Tibial artery (tissue), 4 donors: ENCODE data around the gene AK5.
A peak's percentile ranks its signal among the peaks of the same experiment; 100 is the strongest.

ENCODE experiments used
- DNase-seq, 2 donors: peaks; one replicate each; pipeline ENCODE4 v3.0.0-alpha.2; 2019
- H3K27ac ChIP-seq, 2 donors: fragments of 200-600 bp; sonication (generic) in 1 of 2; 1 replicate in 1 of 2; 2 replicates in 1 of 2; pipeline ENCODE4 v1.5.1; 2018 to 2019; ENCODE audit warnings: mild to moderate bottlenecking in 1 of 2
- H3K27me3 ChIP-seq, 2 donors: fragments of 200-600 bp; sonication (generic) in 1 of 2; one replicate each; pipeline versions ENCODE4 v1.5.1 to v1.6.0; 2016 to 2019
- H3K36me3 ChIP-seq, 3 donors: fragments of 200-600 bp; sonication (generic) in 2 of 3; one replicate each; pipeline ENCODE4 v1.5.1; 2016 to 2019; ENCODE audit warnings: mild to moderate bottlenecking in 2 of 3
- H3K4me1 ChIP-seq, 4 donors: fragments of 200-600 bp; sonication (generic) in 2 of 4; 1 replicate in 3 of 4; 2 replicates in 1 of 4; pipeline ENCODE4 v1.5.1; 2016 to 2019
- H3K4me3 ChIP-seq, 2 donors: fragments of 200-600 bp; sonication (generic) in 1 of 2; 1 replicate in 1 of 2; 2 replicates in 1 of 2; pipeline ENCODE4 v1.5.1; 2018 to 2019; ENCODE audit warnings: mild to moderate bottlenecking in 2 of 2
- H3K9me3 ChIP-seq, 3 donors: fragments of 200-600 bp; sonication (generic) in 1 of 3; one replicate each; pipeline ENCODE4 v1.5.1; 2016 to 2019
- intact Hi-C: fragments of 100-400 bp; cut with DNase I; formaldehyde crosslinking; loops from one replicate; pipeline ENCODE4 v1.15.0; 2023; ENCODE audit warnings: low total_unique reads
- TF ChIP-seq, protein P1 (sequence below), 2 experiments: fragments of 200-600 bp in 1 of 2; fragments of 450-650 bp in 1 of 2; IDR thresholded peaks; one replicate each; pipeline ENCODE4 v1.5.1; 2017 to 2019; ENCODE audit warnings: antibody characterized with exemption in 2 of 2, mild to moderate bottlenecking in 1 of 2, moderate library complexity in 1 of 2

The AK5 gene, protein sequence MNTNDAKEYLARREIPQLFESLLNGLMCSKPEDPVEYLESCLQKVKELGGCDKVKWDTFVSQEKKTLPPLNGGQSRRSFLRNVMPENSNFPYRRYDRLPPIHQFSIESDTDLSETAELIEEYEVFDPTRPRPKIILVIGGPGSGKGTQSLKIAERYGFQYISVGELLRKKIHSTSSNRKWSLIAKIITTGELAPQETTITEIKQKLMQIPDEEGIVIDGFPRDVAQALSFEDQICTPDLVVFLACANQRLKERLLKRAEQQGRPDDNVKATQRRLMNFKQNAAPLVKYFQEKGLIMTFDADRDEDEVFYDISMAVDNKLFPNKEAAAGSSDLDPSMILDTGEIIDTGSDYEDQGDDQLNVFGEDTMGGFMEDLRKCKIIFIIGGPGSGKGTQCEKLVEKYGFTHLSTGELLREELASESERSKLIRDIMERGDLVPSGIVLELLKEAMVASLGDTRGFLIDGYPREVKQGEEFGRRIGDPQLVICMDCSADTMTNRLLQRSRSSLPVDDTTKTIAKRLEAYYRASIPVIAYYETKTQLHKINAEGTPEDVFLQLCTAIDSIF

DNA sequence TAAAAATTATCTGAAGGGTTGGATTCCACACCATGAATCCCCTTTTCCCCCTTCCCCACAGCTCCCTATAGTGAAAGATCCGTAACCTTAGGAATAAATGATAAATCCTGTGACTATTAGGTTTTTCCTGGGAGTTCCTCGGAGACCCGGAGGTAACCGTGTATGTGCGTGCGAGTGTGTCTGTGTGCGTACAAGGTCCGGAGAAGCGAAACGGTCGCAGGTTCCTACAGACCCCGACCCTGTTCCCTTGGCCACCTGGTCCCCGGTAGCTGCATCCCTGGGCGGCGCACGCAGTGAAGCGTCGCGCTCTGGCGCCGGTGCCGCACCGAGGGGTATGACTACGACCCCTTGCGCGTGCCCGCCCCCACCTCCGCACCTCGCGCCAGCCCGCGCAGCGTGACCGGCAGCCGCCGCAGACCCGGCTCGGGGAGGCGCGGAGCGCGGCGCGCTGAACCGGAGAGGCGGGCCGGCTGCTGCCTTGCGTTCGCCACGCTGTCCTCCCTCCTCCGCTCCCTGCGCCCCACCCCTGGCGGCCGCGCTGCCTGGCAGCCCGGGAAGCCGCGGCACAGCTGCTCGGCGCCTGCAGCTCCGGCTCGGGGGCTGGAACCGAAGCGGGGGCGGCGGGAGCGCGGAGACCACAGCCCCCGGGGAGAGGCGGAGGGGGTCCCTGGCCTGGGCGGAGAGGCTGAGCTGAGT, at the start of gene AK5:
Gene AK5, plus strand, starts transcription at position 529 of the 696 bp plus-strand sequence. CDS start 295 bp downstream, outside the sequence.
- Histone ChIP-seq H3K9me3 (no peaks in the 10 kb centered on the region), H3K27ac (peak within 1 kb of the TSS; percentile 8 to 12), H3K27me3 (no peaks in the 10 kb centered on the region), H3K36me3 (no peaks in the 10 kb centered on the region), H3K4me3 (peak within 1 kb of the TSS; percentile 65 to 77), H3K4me1 (peaks cover 0 to 26% (median 13%) of the 10 kb centered on the region in 4 donors)
- intact Hi-C loops: no loop called here
- TF ChIP-seq, protein P1, sequence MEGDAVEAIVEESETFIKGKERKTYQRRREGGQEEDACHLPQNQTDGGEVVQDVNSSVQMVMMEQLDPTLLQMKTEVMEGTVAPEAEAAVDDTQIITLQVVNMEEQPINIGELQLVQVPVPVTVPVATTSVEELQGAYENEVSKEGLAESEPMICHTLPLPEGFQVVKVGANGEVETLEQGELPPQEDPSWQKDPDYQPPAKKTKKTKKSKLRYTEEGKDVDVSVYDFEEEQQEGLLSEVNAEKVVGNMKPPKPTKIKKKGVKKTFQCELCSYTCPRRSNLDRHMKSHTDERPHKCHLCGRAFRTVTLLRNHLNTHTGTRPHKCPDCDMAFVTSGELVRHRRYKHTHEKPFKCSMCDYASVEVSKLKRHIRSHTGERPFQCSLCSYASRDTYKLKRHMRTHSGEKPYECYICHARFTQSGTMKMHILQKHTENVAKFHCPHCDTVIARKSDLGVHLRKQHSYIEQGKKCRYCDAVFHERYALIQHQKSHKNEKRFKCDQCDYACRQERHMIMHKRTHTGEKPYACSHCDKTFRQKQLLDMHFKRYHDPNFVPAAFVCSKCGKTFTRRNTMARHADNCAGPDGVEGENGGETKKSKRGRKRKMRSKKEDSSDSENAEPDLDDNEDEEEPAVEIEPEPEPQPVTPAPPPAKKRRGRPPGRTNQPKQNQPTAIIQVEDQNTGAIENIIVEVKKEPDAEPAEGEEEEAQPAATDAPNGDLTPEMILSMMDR (IDR thresholded peaks at IDR 0.05): no peak
- DNase-seq: no peak

- Histone ChIP-seq H3K4me3 (no peak overlapping the region), H3K27me3 (no peaks in the 10 kb centered on the region), H3K9me3 (peaks cover 0 to 8% (median 0%) of the 10 kb centered on the region in 3 donors), H3K4me1 (no peaks in the 10 kb centered on the region), H3K27ac (no peak overlapping the region), H3K36me3 (no peaks in the 10 kb centered on the region)
- DNase-seq: no peak
- TF ChIP-seq, protein P1 (IDR thresholded peaks at IDR 0.05): no peak
- intact Hi-C loops: no loop called here
These were observed 49.0 kb upstream of the AK5 start for GRCh38 chr1:77232829-77233228.

GRCh38 chr1:77234096-77234495, 47.7 kb upstream of the AK5 start:
- H3K27me3 ChIP-seq: no peaks in the 10 kb centered on the region
- H3K27ac ChIP-seq: no peak overlapping the region
- peaks cover 0 to 8% (median 0%) of the 10 kb centered on the region in 3 donors for H3K9me3 ChIP-seq
- H3K36me3 ChIP-seq: no peaks in the 10 kb centered on the region
- TF ChIP-seq, protein P1 (IDR thresholded peaks at IDR 0.05): no peak
- no peaks in the 10 kb centered on the region for H3K4me1 ChIP-seq
- intact Hi-C loops: no loop called here
- no peak overlapping the region for H3K4me3 ChIP-seq
- no peak for DNase-seq

DNA sequence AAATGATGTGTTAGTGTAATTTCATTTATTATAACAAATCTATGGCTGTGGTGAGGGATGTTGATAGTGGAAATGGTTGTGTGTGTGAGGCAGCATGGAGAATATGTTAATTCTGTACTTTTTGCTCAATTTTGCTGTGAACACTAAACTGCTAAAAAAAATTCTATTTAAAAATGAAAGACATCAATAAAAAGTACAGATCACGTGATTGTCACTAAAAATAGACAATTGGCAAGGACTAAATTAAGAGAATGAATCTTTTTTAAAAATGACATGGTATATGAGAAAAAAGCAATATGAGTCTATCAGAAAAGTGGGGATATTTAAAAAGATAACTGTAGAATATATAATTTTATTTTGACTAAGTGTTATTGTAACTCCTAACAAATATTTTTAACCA, 46.9 kb upstream of the AK5 start:
- Histone ChIP-seq H3K36me3 (no peaks in the 10 kb centered on the region), H3K27me3 (no peaks in the 10 kb centered on the region), H3K4me1 (no peaks in the 10 kb centered on the region), H3K4me3 (no peak overlapping the region), H3K9me3 (peaks cover 0 to 8% (median 0%) of the 10 kb centered on the region in 3 donors), H3K27ac (no peak overlapping the region)
- DNase-seq: no peak
- intact Hi-C loops: no loop called here
- TF ChIP-seq, protein P1 (IDR thresholded peaks at IDR 0.05): no peak

DNA sequence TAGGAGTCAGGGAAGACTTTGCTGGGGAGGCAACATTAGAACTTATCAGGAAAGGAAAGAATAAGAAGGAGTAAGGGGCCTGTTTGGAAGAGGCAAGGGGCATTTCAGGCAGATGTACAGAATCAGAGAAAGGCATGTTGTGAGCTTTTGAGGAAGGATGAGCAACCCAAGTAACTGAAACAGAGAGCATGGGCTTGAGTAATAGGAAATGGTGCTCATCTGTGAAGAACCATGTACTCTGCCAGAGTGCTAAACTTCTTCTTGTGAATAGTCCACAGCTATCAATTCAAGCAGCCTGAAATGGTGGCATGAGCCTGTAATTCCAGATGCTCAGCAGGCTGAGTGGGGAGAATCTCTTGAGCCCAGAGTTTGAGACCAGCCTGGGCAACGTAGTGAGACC, 43.4 kb upstream of the AK5 start:
- no peak overlapping the region for H3K4me3 ChIP-seq
- H3K36me3 ChIP-seq: no peaks in the 10 kb centered on the region
- H3K9me3 ChIP-seq: peaks cover 0 to under 1% (median 0%) of the 10 kb centered on the region in 3 donors
- H3K4me1 ChIP-seq: no peaks in the 10 kb centered on the region
- no peaks in the 10 kb centered on the region for H3K27me3 ChIP-seq
- TF ChIP-seq, protein P1 (IDR thresholded peaks at IDR 0.05): no peak
- H3K27ac ChIP-seq: no peak overlapping the region
- intact Hi-C loops: no loop called here
- DNase-seq: no peak
